K562 (cell line): Measurements from ENCODE around the gene ST6GALNAC6. TPM values are rescaled to one million over a fixed set of nuclear protein-coding genes. Genes with fewer than 3 reads are reported as not detected.
A peak's percentile ranks its signal among the peaks of the same experiment; 100 is the strongest.

Experiments
- CHAMP1 ChIP-seq: fragments of 450-650 bp; IDR thresholded peaks from 2 replicates; pipeline ENCODE4 v1.6.1; 2016; ENCODE audit warnings: mild to moderate bottlenecking
- ELF1 ChIP-seq: fragments of 200-800 bp; sonication (Bioruptor generic); IDR thresholded peaks from 2 replicates; pipeline ENCODE4 v1.6.1; 2016; ENCODE audit warnings: missing genetic modification characterization, missing compliant biosample characterization
- HMBOX1 ChIP-seq: sonication (generic); IDR thresholded peaks from 2 replicates; pipeline ENCODE4 v1.6.1; 2016
- HOMEZ ChIP-seq: fragments of 250-450 bp; sonication (Bioruptor Pico); IDR thresholded peaks from 2 replicates; pipeline ENCODE4 v1.4.0; 2020; ENCODE audit warnings: mild to moderate bottlenecking, moderate library complexity
- JUNB ChIP-seq: fragments of 450-650 bp; formaldehyde crosslinking; conservative IDR thresholded peaks from 2 replicates; pipeline ENCODE4 v1.4.0; 2020; ENCODE audit warnings: mild to moderate bottlenecking
- KAT2B ChIP-seq: IDR thresholded peaks from one replicate; pipeline ENCODE4 v1.6.1; 2012; ENCODE audit warnings: low read depth, mild to moderate bottlenecking, control low read depth, inconsistent platforms, low read length, moderate library complexity
- LARP7 ChIP-seq: fragments of 450-650 bp; IDR thresholded peaks from 2 replicates; pipeline ENCODE4 v1.6.1; 2016
- NCOA2 ChIP-seq, 2 experiments: fragments of 450-650 bp; IDR thresholded peaks; 2 replicates each; pipeline ENCODE4 v1.6.1; 2018; ENCODE audit warnings: mild to moderate bottlenecking in 2 of 2, moderate library complexity in 1 of 2; ENCODE audit not compliant: partially characterized antibody in 2 of 2
- SOX6 ChIP-seq: fragments of 450-650 bp; IDR thresholded peaks from 2 replicates; pipeline ENCODE4 v1.6.1; 2014; ENCODE audit warnings: mild to moderate bottlenecking
- TEAD4 ChIP-seq, 2 experiments: sonication (generic) in 1 of 2; formaldehyde crosslinking in 1 of 2; IDR thresholded peaks; 2 replicates each; pipeline versions ENCODE4 v1.6.1 to v1.8.0; 2012 to 2022; ENCODE audit warnings: borderline replicate concordance in 1 of 2, inconsistent platforms in 1 of 2, low read length in 1 of 2, mild to moderate bottlenecking in 1 of 2, missing genetic modification reagents in 1 of 2
- TFAP4 ChIP-seq: sonication (generic); formaldehyde crosslinking; IDR thresholded peaks from 2 replicates; pipeline ENCODE4 v1.8.0; 2022; ENCODE audit warnings: missing genetic modification reagents, mild to moderate bottlenecking, moderate library complexity, borderline replicate concordance
- TRIM25 ChIP-seq: fragments of 450-650 bp; IDR thresholded peaks from 2 replicates; pipeline ENCODE4 v1.7.0; 2016; ENCODE audit warnings: borderline replicate concordance
- ZNF146 ChIP-seq: IDR thresholded peaks from one replicate; pipeline ENCODE4 v1.6.1; 2018; ENCODE audit warnings: missing compliant biosample characterization; ENCODE audit not compliant: unreplicated experiment
- ZZZ3 ChIP-seq: fragments of 450-650 bp; IDR thresholded peaks from 2 replicates; pipeline ENCODE4 v1.6.1; 2016; ENCODE audit warnings: antibody characterized with exemption, mild to moderate bottlenecking, moderate library complexity
- polyA plus RNA-seq, 8 experiments: library from polyadenylated mRNA; depleted of rRNA in 4 of 8; stranded (reverse) in 5 of 8; unstranded in 3 of 8; fragments of >200 nt; fragmentation: Nextera tagmentation in 2 of 8; fragmentation: Illumina TruSeq in 1 of 8; extraction: Ambion mirVana in 2 of 8; extraction: Trizol in 1 of 8; gene quantifications; 2 replicates each; pipeline versions ENCODE4 v1.2.1 to v1.2.3, GENCODE V29; 2011 to 2014; ENCODE audit warnings: inconsistent platforms in 1 of 8, missing spikeins in 1 of 8
- total RNA-seq, 7 experiments: library from RNA; depleted of rRNA in 6 of 7; stranded (reverse); fragments of >200 nt in 6 of 7; fragmentation: Illumina TruSeq in 2 of 7; extraction: Trizol in 2 of 7; gene quantifications; 2 replicates each; pipeline versions ENCODE4 v1.2.1 to v1.2.3, GENCODE V29; 2011 to 2021; ENCODE audit warnings: low replicate concordance in 1 of 7
- TF ChIP-seq, protein P1 (sequence below): sonication (generic); formaldehyde crosslinking; IDR thresholded peaks from 2 replicates; pipeline ENCODE4 v1.4.0; 2020; ENCODE audit warnings: mild to moderate bottlenecking, missing genetic modification reagents

The ST6GALNAC6 gene
- total and polyA plus RNA-seq, 9 of the 15 experiments (the other 6 are each of a cell fraction or from before 2014, with no cell fraction given): 0.13 to 23.0 (median 14.5) TPM

GRCh38 chr9:127862075-127863011, 37.1 kb downstream of the ST6GALNAC6 start (continued):
- TF ChIP-seq JUNB: no peak
- TF ChIP-seq ZNF146 (CRISPR knock-in tag): no peak
- TF ChIP-seq ZZZ3: no peak
- TF ChIP-seq, protein P1, sequence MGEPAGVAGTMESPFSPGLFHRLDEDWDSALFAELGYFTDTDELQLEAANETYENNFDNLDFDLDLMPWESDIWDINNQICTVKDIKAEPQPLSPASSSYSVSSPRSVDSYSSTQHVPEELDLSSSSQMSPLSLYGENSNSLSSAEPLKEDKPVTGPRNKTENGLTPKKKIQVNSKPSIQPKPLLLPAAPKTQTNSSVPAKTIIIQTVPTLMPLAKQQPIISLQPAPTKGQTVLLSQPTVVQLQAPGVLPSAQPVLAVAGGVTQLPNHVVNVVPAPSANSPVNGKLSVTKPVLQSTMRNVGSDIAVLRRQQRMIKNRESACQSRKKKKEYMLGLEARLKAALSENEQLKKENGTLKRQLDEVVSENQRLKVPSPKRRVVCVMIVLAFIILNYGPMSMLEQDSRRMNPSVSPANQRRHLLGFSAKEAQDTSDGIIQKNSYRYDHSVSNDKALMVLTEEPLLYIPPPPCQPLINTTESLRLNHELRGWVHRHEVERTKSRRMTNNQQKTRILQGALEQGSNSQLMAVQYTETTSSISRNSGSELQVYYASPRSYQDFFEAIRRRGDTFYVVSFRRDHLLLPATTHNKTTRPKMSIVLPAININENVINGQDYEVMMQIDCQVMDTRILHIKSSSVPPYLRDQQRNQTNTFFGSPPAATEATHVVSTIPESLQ: peak; percentile 78; the same call in 1 of the 2 replicates
- peak; percentile 84; the same call in 1 of the 2 replicates for TF ChIP-seq SOX6
- TF ChIP-seq TEAD4 (IDR thresholded peaks at IDR 0.05; ENCODE audit: low read length): peak; percentile 76
- TF ChIP-seq TEAD4 (CRISPR knock-in tag; IDR thresholded peaks at IDR 0.05; ENCODE audit: borderline replicate concordance): peak; percentile 60; the same call in 1 of the 2 replicates
- no peak for TF ChIP-seq TRIM25
- TF ChIP-seq ELF1 (tag): peak; percentile 90
- TF ChIP-seq KAT2B: no peak
- TF ChIP-seq LARP7: no peak
- 0 out of 2 replicates have a peak, but pooled peaks have one; percentile 12 for TF ChIP-seq HOMEZ (CRISPR knock-in tag)
- peak; percentile 48; the same call in 1 of the 2 replicates for TF ChIP-seq HMBOX1
- no peak for TF ChIP-seq CHAMP1
- no peak for TF ChIP-seq NCOA2 (IDR thresholded peaks at IDR 0.05; ENCODE audit: partially characterized antibody in 2 of 2)
- TF ChIP-seq TFAP4 (CRISPR knock-in tag): peak; percentile 78; the same call in 1 of the 2 replicates
